Erythroblast (primary cell): ENCODE results near the gene ZNF101.
"Not testable (repeated sequence)": the region's sequence is repeated elsewhere in the genome, so short reads cannot be mapped to it uniquely, and the experiment has no call there.

Experiments used
- GATA1 ChIP-seq: IDR thresholded peaks from 2 replicates; pipeline ENCODE4 v1.6.1; 2011; ENCODE audit warnings: low read depth, mild to moderate bottlenecking, control low read depth, low read length, moderate library complexity
- POLR2A ChIP-seq: IDR thresholded peaks from 2 replicates; pipeline ENCODE4 v1.6.1; 2011; ENCODE audit warnings: mild to moderate bottlenecking, low read length

- not testable (repeated sequence) for TF ChIP-seq POLR2A, GATA1
Measured at GRCh38 chr19:19700493-19700892, 31.9 kb downstream of the ZNF101 start.
